Chondrocyte (in vitro differentiated cells): ENCODE measurements around the gene SLC7A6. TPM values are rescaled to one million over a fixed set of nuclear protein-coding genes. Genes with fewer than 3 reads are reported as not detected.
A peak's percentile ranks its signal among the peaks of the same experiment; 100 is the strongest.

Source experiments
- DNase-seq: peaks from one replicate; pipeline ENCODE4 v3.0.0; 2021; ENCODE audit warnings: mixed read lengths, low spot score
- H3K27ac Mint-ChIP-seq: one replicate; pipeline ENCODE4 v1.8.0; 2021; ENCODE audit warnings: mild to moderate bottlenecking, moderate library complexity, mixed read lengths; ENCODE audit not compliant: unreplicated experiment
- H3K27me3 Mint-ChIP-seq: 2 replicates; pipeline ENCODE4 v1.8.0; 2021; ENCODE audit warnings: low read depth, mixed read lengths
- H3K36me3 Mint-ChIP-seq: 2 replicates; pipeline ENCODE4 v1.8.0; 2021; ENCODE audit warnings: low read depth, mixed read lengths
- H3K4me1 Mint-ChIP-seq: 2 replicates; pipeline ENCODE4 v1.8.0; 2021; ENCODE audit warnings: low read depth, mild to moderate bottlenecking, mixed read lengths
- H3K4me3 Mint-ChIP-seq: one replicate; pipeline ENCODE4 v1.8.0; 2021; ENCODE audit warnings: mild to moderate bottlenecking, moderate library complexity, mixed read lengths; ENCODE audit not compliant: unreplicated experiment
- H3K9me3 Mint-ChIP-seq: 2 replicates; pipeline ENCODE4 v1.8.0; 2021; ENCODE audit warnings: low read depth, mixed read lengths
- CTCF ChIP-seq: fragments of 200-600 bp; sonication (generic); IDR thresholded peaks from 2 replicates; pipeline ENCODE4 v1.5.0; 2021; ENCODE audit warnings: antibody characterized with exemption, mild to moderate bottlenecking, moderate library complexity
- total RNA-seq: library from RNA; stranded (reverse); gene quantifications from 3 replicates; pipeline ENCODE4 v1.2.1, GENCODE V29; 2021

SLC7A6 gene
- total RNA-seq, 1 donor from 2014 or later, result 55.9 TPM

- no peak overlapping the region for H3K4me3 Mint-ChIP-seq
- peaks cover 27% of the 10 kb centered on the region for H3K4me1 Mint-ChIP-seq
- DNase-seq, result no peak
- TF ChIP-seq CTCF, result no peak
- H3K27me3 Mint-ChIP-seq, result no peaks in the 10 kb centered on the region
- no peaks in the 10 kb centered on the region for H3K9me3 Mint-ChIP-seq
- H3K36me3 Mint-ChIP-seq, result peaks cover 3% of the 10 kb centered on the region
- H3K27ac Mint-ChIP-seq, result no peak overlapping the region
Measured at GRCh38 chr16:68273896-68274295, 9.6 kb downstream of the SLC7A6 start.

- no peak for DNase-seq
- H3K36me3 Mint-ChIP-seq, result peaks cover 3% of the 10 kb centered on the region
- no peaks in the 10 kb centered on the region for H3K27me3 Mint-ChIP-seq
- H3K9me3 Mint-ChIP-seq, result no peaks in the 10 kb centered on the region
- H3K4me1 Mint-ChIP-seq, result peaks cover 22% of the 10 kb centered on the region
- no peak overlapping the region for H3K4me3 Mint-ChIP-seq
- H3K27ac Mint-ChIP-seq, result no peak overlapping the region
- TF ChIP-seq CTCF, result no peak
Measured at GRCh38 chr16:68274441-68274840, 10.1 kb downstream of the SLC7A6 start.

- Mint-ChIP-seq H3K27ac (peak overlapping the region; percentile 57), H3K9me3 (no peaks in the 10 kb centered on the region), H3K4me3 (no peak overlapping the region), H3K36me3 (peaks cover 6% of the 10 kb centered on the region), H3K27me3 (no peaks in the 10 kb centered on the region), H3K4me1 (peaks cover 14% of the 10 kb centered on the region)
- no peak for TF ChIP-seq CTCF
- DNase-seq, result no peak
Measured at GRCh38 chr16:68275611-68276191, 11.4 kb downstream of the SLC7A6 start.

- H3K27me3 Mint-ChIP-seq, result no peaks in the 10 kb centered on the region
- TF ChIP-seq CTCF, result no peak
- peaks cover 6% of the 10 kb centered on the region for H3K36me3 Mint-ChIP-seq
- no peak for DNase-seq
- H3K9me3 Mint-ChIP-seq, result no peaks in the 10 kb centered on the region
- H3K27ac Mint-ChIP-seq, result peak overlapping the region; percentile 57
- peaks cover 14% of the 10 kb centered on the region for H3K4me1 Mint-ChIP-seq
- H3K4me3 Mint-ChIP-seq, result no peak overlapping the region
Measured at GRCh38 chr16:68276223-68276622, 11.9 kb downstream of the SLC7A6 start.

- Mint-ChIP-seq H3K27ac (no peak overlapping the region), H3K4me1 (peaks cover 10% of the 10 kb centered on the region), H3K4me3 (no peak overlapping the region), H3K36me3 (peaks cover 9% of the 10 kb centered on the region), H3K27me3 (no peaks in the 10 kb centered on the region), H3K9me3 (no peaks in the 10 kb centered on the region)
- no peak for TF ChIP-seq CTCF
- no peak for DNase-seq
Measured at GRCh38 chr16:68279726-68280558, 15.6 kb downstream of the SLC7A6 start.
